IMR-90 (cell line): ENCODE measurements around the gene FBXL19. TPM values are rescaled to one million over a fixed set of nuclear protein-coding genes. Genes with fewer than 3 reads are reported as not detected.

ENCODE experiments used
- ATAC-seq: fragments of 200-7000 bp; cut with Tn5 transposase; 2 replicates; pipeline ENCODE4 v1.9.1; 2020; ENCODE audit warnings: low read depth, mild to moderate bottlenecking, moderate library complexity
- BruUV-seq: library from RNA; stranded (reverse); fragments of 400-500 nt; replicated peaks from 2 replicates; lab custom pipeline; 2021; lab: Mats Ljungman, UMichigan
- CTCF ChIA-PET: fragments of 300-600 bp; formaldehyde crosslinking; extraction: SDS; loops from one replicate; lab custom pipeline; 2021; ENCODE audit warnings: antibody characterized with exemption; lab: Yijun Ruan, JAX
- POLR2A ChIA-PET: fragments of 300-600 bp; sonication (Branson Sonifier 250); formaldehyde crosslinking; loops from one replicate; lab custom pipeline; 2022; ENCODE audit warnings: antibody characterized with exemption; ENCODE audit not compliant: unreplicated experiment; lab: Charles Lee
- DNase-seq: peaks from one replicate; pipeline ENCODE4 v3.0.0; 2013
- H2AFZ ChIP-seq: replicated peaks from 2 replicates; pipeline ENCODE3; 2013; ENCODE audit warnings: low read length, mild to moderate bottlenecking; ENCODE audit not compliant: poor library complexity
- H2AK5ac ChIP-seq: 2 replicates; pipeline ENCODE4 v1.6.1; 2013; ENCODE audit warnings: low read depth, low read length, inconsistent platforms
- H2AK9ac ChIP-seq: replicated peaks from 2 replicates; pipeline ENCODE3; 2013; ENCODE audit warnings: mild to moderate bottlenecking, low read depth, low read length, moderate library complexity; ENCODE audit not compliant: poor library complexity
- H2BK120ac ChIP-seq: 2 replicates; pipeline ENCODE4 v1.6.1; 2013; ENCODE audit warnings: low read depth, low read length, inconsistent platforms
- H2BK15ac ChIP-seq: 3 replicates; pipeline ENCODE4 v1.6.1; 2013; ENCODE audit warnings: low read depth, low read length, inconsistent platforms
- H2BK20ac ChIP-seq: 2 replicates; pipeline ENCODE4 v1.6.1; 2013; ENCODE audit warnings: low read depth, mild to moderate bottlenecking, inconsistent platforms, low read length, moderate library complexity
- H2BK5ac ChIP-seq: 2 replicates; pipeline ENCODE4 v1.6.1; 2013; ENCODE audit warnings: mild to moderate bottlenecking, low read depth, low read length, inconsistent platforms; ENCODE audit not compliant: poor library complexity, severe bottlenecking
- H3K14ac ChIP-seq: replicated peaks from 2 replicates; pipeline ENCODE4 v1.6.1; 2013; ENCODE audit warnings: low read depth, low read length, inconsistent platforms
- H3K18ac ChIP-seq: 2 replicates; pipeline ENCODE4 v1.6.1; 2013; ENCODE audit warnings: low read depth, low read length, control low read depth
- H3K23ac ChIP-seq: 2 replicates; pipeline ENCODE4 v1.6.1; 2013; ENCODE audit warnings: low read depth, low read length, inconsistent platforms
- H3K27ac ChIP-seq: 2 replicates; pipeline ENCODE4 v1.5.1; 2013; ENCODE audit warnings: mild to moderate bottlenecking, control low read depth, low read length; ENCODE audit not compliant: insufficient read depth
- H3K27me3 ChIP-seq: 2 replicates; pipeline ENCODE4 v1.6.1; 2013; ENCODE audit warnings: low read length; ENCODE audit not compliant: control insufficient read depth, insufficient read depth
- H3K36me3 ChIP-seq: 2 replicates; pipeline ENCODE4 v1.6.1; 2013; ENCODE audit warnings: low read length, mixed read lengths; ENCODE audit not compliant: control insufficient read depth, insufficient read depth
- H3K4ac ChIP-seq: 2 replicates; pipeline ENCODE4 v1.6.1; 2013; ENCODE audit warnings: low read depth, low read length, inconsistent platforms
- H3K4me1 ChIP-seq: 2 replicates; pipeline ENCODE4 v1.6.1; 2013; ENCODE audit warnings: low read length, mixed read lengths; ENCODE audit not compliant: control insufficient read depth, insufficient read depth
- H3K4me2 ChIP-seq: 2 replicates; pipeline ENCODE4 v1.6.1; 2013; ENCODE audit warnings: low read depth, mild to moderate bottlenecking, control low read depth, low read length, moderate library complexity
- H3K4me3 ChIP-seq: 2 replicates; pipeline ENCODE4 v1.5.1; 2013; ENCODE audit warnings: low read depth, mild to moderate bottlenecking, control low read depth, low read length, moderate library complexity; ENCODE audit not compliant: insufficient read depth
- H3K56ac ChIP-seq: 2 replicates; pipeline ENCODE4 v1.6.1; 2013; ENCODE audit warnings: low read length, inconsistent platforms; ENCODE audit not compliant: insufficient read depth; ENCODE audit errors: extremely low read depth
- H3K79me1 ChIP-seq, 2 experiments: 2 replicates each; pipeline ENCODE4 v1.6.1; 2013; ENCODE audit warnings: low read length in 2 of 2, inconsistent platforms in 1 of 2, low read depth in 1 of 2
- H3K9ac ChIP-seq: 2 replicates; pipeline ENCODE4 v1.6.1; 2013; ENCODE audit warnings: low read depth, low read length, control low read depth
- H3K9me1 ChIP-seq: 2 replicates; pipeline ENCODE4 v1.6.1; 2013; ENCODE audit warnings: low read length, inconsistent platforms; ENCODE audit not compliant: insufficient read depth
- H3K9me3 ChIP-seq: 2 replicates; pipeline ENCODE4 v1.6.1; 2013; ENCODE audit warnings: low read length; ENCODE audit not compliant: control insufficient read depth, insufficient read depth
- H4K20me1 ChIP-seq: 2 replicates; pipeline ENCODE4 v1.6.1; 2013; ENCODE audit warnings: low read length, inconsistent platforms; ENCODE audit not compliant: insufficient read depth
- H4K5ac ChIP-seq: 2 replicates; pipeline ENCODE4 v1.6.1; 2013; ENCODE audit warnings: mild to moderate bottlenecking, low read depth, low read length, control low read depth
- H4K8ac ChIP-seq, 2 experiments: 2 replicates each; pipeline ENCODE4 v1.6.1; 2013; ENCODE audit warnings: low read depth in 2 of 2, low read length in 2 of 2, control low read depth in 1 of 2, inconsistent platforms in 1 of 2
- H4K91ac ChIP-seq: 2 replicates; pipeline ENCODE4 v1.6.1; 2013; ENCODE audit warnings: low read depth, low read length, inconsistent platforms; ENCODE audit not compliant: insufficient read depth
- CEBPB ChIP-seq: IDR thresholded peaks from 2 replicates; pipeline ENCODE4 v1.6.1; 2012; ENCODE audit warnings: low read depth, low read length, improper control_type of control experiment
- CHD1 ChIP-seq: IDR thresholded peaks from 2 replicates; pipeline ENCODE4 v1.6.1; 2012; ENCODE audit warnings: low read depth, low read length, improper control_type of control experiment
- MAFK ChIP-seq: IDR thresholded peaks from 2 replicates; pipeline ENCODE4 v1.6.1; 2012; ENCODE audit warnings: low read depth, low read length, improper control_type of control experiment
- MAZ ChIP-seq: IDR thresholded peaks from 2 replicates; pipeline ENCODE4 v1.6.1; 2012; ENCODE audit warnings: low read depth, mild to moderate bottlenecking, low read length, improper control_type of control experiment, moderate library complexity, borderline replicate concordance
- MXI1 ChIP-seq: IDR thresholded peaks from 2 replicates; pipeline ENCODE4 v1.6.1; 2012; ENCODE audit warnings: low read depth, mild to moderate bottlenecking, low read length, moderate library complexity, borderline replicate concordance
- NFE2L2 ChIP-seq: fragments of 150-350 bp; IDR thresholded peaks from 2 replicates; pipeline ENCODE4 v1.6.1; 2016; ENCODE audit warnings: low read depth, mild to moderate bottlenecking, low read length
- RFX5 ChIP-seq: IDR thresholded peaks from 2 replicates; pipeline ENCODE4 v1.8.0; 2012; ENCODE audit warnings: low read depth, mild to moderate bottlenecking, low read length, moderate library complexity
- WGBS, 2 experiments: methylation state at CpG; one replicate each; pipeline versions ENCODE4 v1.1.5 to v1.1.7; 2013; ENCODE audit warnings: missing lambda C conversion rate in 2 of 2; ENCODE audit not compliant: insufficient read length in 1 of 2; ENCODE audit errors: extremely low coverage in 2 of 2; 5-methylcytosine and 5-hydroxymethylcytosine counted together
- dilution Hi-C: fragments of 300-500 bp; cut with HindIII; formaldehyde crosslinking; loops from one replicate; pipeline ENCODE4 v1.14.3; 2018; ENCODE audit warnings: low sequenced_read_pairs; ENCODE audit not compliant: unreplicated experiment
- in situ Hi-C: fragments of 300-500 bp; cut with MboI; formaldehyde crosslinking; loops from 3 replicates; pipeline ENCODE4 v1.14.3; 2019; ENCODE audit warnings: low sequenced_read_pairs, inconsistent platforms, mixed read lengths
- intact Hi-C: fragments of 100-400 bp; cut with micrococcal nuclease; formaldehyde crosslinking; loops from 2 replicates; pipeline ENCODE4 v1.10.0; 2022
- polyA plus RNA-seq, 3 experiments: library from polyadenylated mRNA; depleted of rRNA; stranded (reverse); fragments of >200 nt; gene quantifications; 2 replicates each; pipeline ENCODE4 v1.2.3, GENCODE V29; 2012; ENCODE audit warnings: low replicate concordance in 1 of 3
- total RNA-seq: library from RNA; depleted of rRNA; stranded (reverse); fragments of >200 nt; gene quantifications from 2 replicates; pipeline ENCODE4 v1.2.3, GENCODE V29; 2012
- TF ChIP-seq, protein P1 (sequence below): fragments of 150-350 bp; IDR thresholded peaks from 2 replicates; pipeline ENCODE4 v1.6.1; 2016; ENCODE audit warnings: low read depth, mild to moderate bottlenecking, low read length, moderate library complexity, borderline replicate concordance
- TF ChIP-seq, protein P2 (sequence below): fragments of 150-350 bp; IDR thresholded peaks from 2 replicates; pipeline ENCODE4 v1.6.1; 2017; ENCODE audit warnings: mild to moderate bottlenecking, antibody characterized with exemption, low read length, low read depth
- TF ChIP-seq, protein P3 (sequence below): conservative IDR thresholded peaks from 2 replicates; pipeline ENCODE4 v1.5.1; 2012; ENCODE audit warnings: mild to moderate bottlenecking, low read depth, low read length, improper control_type of control experiment

Gene FBXL19
- total and polyA plus RNA-seq, 2 of the 4 experiments (the other 2 are of a cell fraction) = 5.0 to 13.8 TPM

DNA sequence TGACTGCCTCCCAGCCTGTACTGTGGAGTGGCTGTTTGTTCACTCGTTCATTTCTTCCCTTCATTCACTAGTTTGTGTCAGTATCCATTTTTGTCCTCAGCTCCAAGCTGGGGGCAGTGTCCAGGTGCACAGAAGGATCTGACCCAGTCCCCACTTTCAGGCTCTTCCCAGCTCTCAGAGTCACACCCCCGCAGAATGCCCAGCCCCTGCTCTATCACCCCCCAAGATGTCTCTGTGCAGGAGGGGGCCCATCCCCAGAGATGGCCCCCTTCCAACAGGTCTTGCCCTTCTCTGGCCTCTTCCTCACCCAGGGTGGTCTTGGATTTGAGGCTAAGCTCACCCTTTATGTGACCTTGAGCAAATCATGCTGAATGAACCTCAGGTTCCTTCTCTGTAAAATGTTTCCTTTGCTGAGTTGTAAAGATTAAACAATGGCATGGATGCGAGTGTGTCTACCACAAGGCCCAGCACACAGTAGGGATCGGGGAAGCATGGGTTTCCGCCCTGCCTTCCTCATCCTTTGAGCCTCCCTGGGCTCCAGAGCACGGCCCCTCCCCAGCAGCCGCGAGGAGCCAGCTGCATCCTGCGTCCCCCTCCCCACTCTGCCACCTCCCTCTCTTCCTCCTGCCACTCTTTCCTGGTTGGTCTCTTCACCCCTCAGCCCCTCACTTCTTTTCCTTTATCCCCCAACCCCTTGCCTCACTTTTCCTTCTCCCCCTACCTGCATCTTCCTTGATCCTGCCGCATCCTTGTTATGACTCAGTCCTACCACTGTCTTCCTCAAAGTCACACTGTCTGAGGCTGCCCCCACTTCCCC is 2.8 kb downstream of the FBXL19 start (continued):
- no peak for TF ChIP-seq MAFK

DNA sequence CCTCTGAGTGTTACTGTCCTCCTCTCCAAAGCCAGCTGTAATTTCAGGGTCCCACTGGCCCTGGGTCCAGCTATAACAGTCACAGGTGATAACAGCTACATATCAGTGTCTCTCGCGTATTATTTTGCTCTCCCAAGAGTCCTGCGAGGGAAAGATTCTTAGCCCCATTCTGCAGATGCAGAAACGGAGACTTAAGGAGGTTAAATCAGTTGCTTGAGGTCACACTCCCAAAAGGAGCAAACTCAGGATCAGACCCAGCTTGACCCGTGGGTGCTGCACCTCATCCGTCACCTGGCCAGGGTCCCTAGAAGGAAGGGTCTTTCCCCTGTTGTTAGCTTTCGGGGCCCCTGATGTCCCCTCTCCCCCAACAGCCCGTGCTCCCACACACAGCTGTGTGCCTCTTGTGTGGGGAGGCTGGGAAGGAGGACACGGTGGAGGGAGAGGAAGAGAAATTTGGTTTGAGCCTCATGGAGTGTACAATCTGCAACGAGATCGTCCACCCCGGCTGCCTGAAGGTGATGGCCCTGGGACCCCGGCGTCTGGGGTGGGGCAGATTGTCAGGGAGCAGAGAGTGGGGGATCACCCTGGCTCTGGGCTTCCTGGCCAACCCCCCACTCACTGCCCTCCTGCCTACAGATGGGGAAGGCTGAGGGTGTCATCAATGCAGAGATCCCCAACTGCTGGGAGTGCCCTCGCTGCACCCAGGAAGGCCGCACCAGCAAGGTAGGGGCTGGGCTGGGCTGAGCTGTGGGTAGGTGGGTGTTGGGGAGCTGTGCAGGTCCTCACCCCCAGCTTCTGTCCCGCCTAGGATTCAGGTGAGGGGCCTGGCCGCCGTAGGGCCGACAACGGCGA is 3.8 kb downstream of the FBXL19 start:
- H4K91ac ChIP-seq = no peak overlapping the region
- H3K4me2 ChIP-seq = no peak overlapping the region
- H2BK15ac ChIP-seq = no peak overlapping the region
- H3K36me3 ChIP-seq = peaks cover 35% of the 10 kb centered on the region
- H3K27me3 ChIP-seq = no peaks in the 10 kb centered on the region
- dilution Hi-C loops = no loop called here
- CTCF ChIA-PET = no interaction called here
- H3K9me1 ChIP-seq = no peaks in the 10 kb centered on the region
- no peak overlapping the region for H3K14ac ChIP-seq
- BruUV-seq = no TSS peak
- no peak overlapping the region for H2BK120ac ChIP-seq
- POLR2A ChIA-PET = no interaction called here
- H2BK5ac ChIP-seq = no peak overlapping the region
- in situ Hi-C loops = no loop called here
- no peak overlapping the region for H3K4ac ChIP-seq
- no peak overlapping the region for H3K18ac ChIP-seq
- H3K9ac ChIP-seq = no peak overlapping the region
- no peak overlapping the region for H2BK20ac ChIP-seq
- H4K8ac ChIP-seq = no peak overlapping the region
- no peak overlapping the region for H3K56ac ChIP-seq
- no peak overlapping the region for H3K4me3 ChIP-seq
- H3K4me1 ChIP-seq = peaks cover 2% of the 10 kb centered on the region; the same call in 1 of the 2 replicates
- DNase-seq = no peak
- no peak overlapping the region for H3K23ac ChIP-seq
- H4K5ac ChIP-seq = no peak overlapping the region
- H3K9me3 ChIP-seq = no peaks in the 10 kb centered on the region
- intact Hi-C loops = no loop called here
- no peak overlapping the region for H2AFZ ChIP-seq
- 95% methylated on average over 4 of the region's 22 CpGs; no CpG with 5 or more reads in 1 of the 2 experiments for WGBS, 2 experiments
- peaks cover 0 to 41% of the 10 kb centered on the region in 2 experiments; a peak in 2 of 4 replicates for H3K79me1 ChIP-seq
- H3K27ac ChIP-seq = no peak overlapping the region
- no peak overlapping the region for H2AK5ac ChIP-seq
- H4K20me1 ChIP-seq = peaks cover 4% of the 10 kb centered on the region; the same call in 1 of the 2 replicates
- H2AK9ac ChIP-seq = peak overlapping the region; percentile 51
- ATAC-seq = no peak
- TF ChIP-seq MAZ (no peak), MXI1 (no peak), CHD1 (no peak), NFE2L2 (no peak), RFX5 (no peak), CEBPB (no peak)
- TF ChIP-seq, protein P1, sequence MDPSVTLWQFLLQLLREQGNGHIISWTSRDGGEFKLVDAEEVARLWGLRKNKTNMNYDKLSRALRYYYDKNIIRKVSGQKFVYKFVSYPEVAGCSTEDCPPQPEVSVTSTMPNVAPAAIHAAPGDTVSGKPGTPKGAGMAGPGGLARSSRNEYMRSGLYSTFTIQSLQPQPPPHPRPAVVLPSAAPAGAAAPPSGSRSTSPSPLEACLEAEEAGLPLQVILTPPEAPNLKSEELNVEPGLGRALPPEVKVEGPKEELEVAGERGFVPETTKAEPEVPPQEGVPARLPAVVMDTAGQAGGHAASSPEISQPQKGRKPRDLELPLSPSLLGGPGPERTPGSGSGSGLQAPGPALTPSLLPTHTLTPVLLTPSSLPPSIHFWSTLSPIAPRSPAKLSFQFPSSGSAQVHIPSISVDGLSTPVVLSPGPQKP = no peak
- TF ChIP-seq, protein P2, sequence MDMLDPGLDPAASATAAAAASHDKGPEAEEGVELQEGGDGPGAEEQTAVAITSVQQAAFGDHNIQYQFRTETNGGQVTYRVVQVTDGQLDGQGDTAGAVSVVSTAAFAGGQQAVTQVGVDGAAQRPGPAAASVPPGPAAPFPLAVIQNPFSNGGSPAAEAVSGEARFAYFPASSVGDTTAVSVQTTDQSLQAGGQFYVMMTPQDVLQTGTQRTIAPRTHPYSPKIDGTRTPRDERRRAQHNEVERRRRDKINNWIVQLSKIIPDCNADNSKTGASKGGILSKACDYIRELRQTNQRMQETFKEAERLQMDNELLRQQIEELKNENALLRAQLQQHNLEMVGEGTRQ = no peak
- TF ChIP-seq, protein P3, sequence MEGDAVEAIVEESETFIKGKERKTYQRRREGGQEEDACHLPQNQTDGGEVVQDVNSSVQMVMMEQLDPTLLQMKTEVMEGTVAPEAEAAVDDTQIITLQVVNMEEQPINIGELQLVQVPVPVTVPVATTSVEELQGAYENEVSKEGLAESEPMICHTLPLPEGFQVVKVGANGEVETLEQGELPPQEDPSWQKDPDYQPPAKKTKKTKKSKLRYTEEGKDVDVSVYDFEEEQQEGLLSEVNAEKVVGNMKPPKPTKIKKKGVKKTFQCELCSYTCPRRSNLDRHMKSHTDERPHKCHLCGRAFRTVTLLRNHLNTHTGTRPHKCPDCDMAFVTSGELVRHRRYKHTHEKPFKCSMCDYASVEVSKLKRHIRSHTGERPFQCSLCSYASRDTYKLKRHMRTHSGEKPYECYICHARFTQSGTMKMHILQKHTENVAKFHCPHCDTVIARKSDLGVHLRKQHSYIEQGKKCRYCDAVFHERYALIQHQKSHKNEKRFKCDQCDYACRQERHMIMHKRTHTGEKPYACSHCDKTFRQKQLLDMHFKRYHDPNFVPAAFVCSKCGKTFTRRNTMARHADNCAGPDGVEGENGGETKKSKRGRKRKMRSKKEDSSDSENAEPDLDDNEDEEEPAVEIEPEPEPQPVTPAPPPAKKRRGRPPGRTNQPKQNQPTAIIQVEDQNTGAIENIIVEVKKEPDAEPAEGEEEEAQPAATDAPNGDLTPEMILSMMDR = no peak
